GF-D8 (cell line): ENCODE results near the gene ZBTB7A.

ENCODE experiments used
- DNase-seq: peaks from one replicate; lab custom pipeline; 2025; lab: John Stamatoyannopoulos, UW

Gene ZBTB7A

GRCh38 chr19:4066682-4067395 is at the start of gene ZBTB7A:
TSS of gene ZBTB7A (minus strand) at chr19:4066899. CDS start at chr19:4055232, 11,667 bp downstream.
- DNase-seq = peak; percentile 69

GRCh38 chr19:4115818-4116385 is 49.2 kb upstream of the ZBTB7A start:
- no peak for DNase-seq

- DNase-seq = no peak
These were observed 48.5 kb upstream of the ZBTB7A start for GRCh38 chr19:4115050-4115817.

GRCh38 chr19:4114181-4114580 is 47.5 kb upstream of the ZBTB7A start:
- DNase-seq = no peak

- no peak for DNase-seq
These were observed 46.8 kb upstream of the ZBTB7A start for GRCh38 chr19:4113398-4114088.

- DNase-seq = no peak
These were observed 45.7 kb upstream of the ZBTB7A start for GRCh38 chr19:4112367-4112766.

GRCh38 chr19:4109626-4109945 is 42.9 kb upstream of the ZBTB7A start:
- no peak for DNase-seq

- peak; percentile 96 for DNase-seq
These were observed 42.3 kb upstream of the ZBTB7A start for GRCh38 chr19:4108767-4109625.

- no peak for DNase-seq
These were observed 36.4 kb upstream of the ZBTB7A start for GRCh38 chr19:4103080-4103433.

- DNase-seq = no peak
These were observed 35.8 kb upstream of the ZBTB7A start for GRCh38 chr19:4102339-4103079.

- no peak for DNase-seq
These were observed 34.7 kb upstream of the ZBTB7A start for GRCh38 chr19:4101496-4101770.

GRCh38 chr19:4100647-4101495 is 34.2 kb upstream of the ZBTB7A start:
- no peak for DNase-seq

GRCh38 chr19:4099041-4099764 is 32.5 kb upstream of the ZBTB7A start:
- no peak for DNase-seq

GRCh38 chr19:4098493-4098892 is 31.8 kb upstream of the ZBTB7A start:
- DNase-seq = no peak

GRCh38 chr19:4097501-4097900 is 30.8 kb upstream of the ZBTB7A start:
- DNase-seq = no peak

GRCh38 chr19:4096049-4096892 is 29.6 kb upstream of the ZBTB7A start:
- DNase-seq = no peak

GRCh38 chr19:4095488-4095844 is 28.8 kb upstream of the ZBTB7A start:
- DNase-seq = no peak

- no peak for DNase-seq
These were observed 28.2 kb upstream of the ZBTB7A start for GRCh38 chr19:4094761-4095487.
